WTC11 (cell line): ENCODE data around the gene ARHGAP19. TPM values are rescaled to one million over a fixed set of nuclear protein-coding genes. Genes with fewer than 3 reads are reported as not detected.

Source experiments
- ATAC-seq: fragments of 200-7000 bp; cut with Tn5 transposase; 2 replicates; pipeline ENCODE4 v1.10.0; 2021; ENCODE audit warnings: mild to moderate bottlenecking, moderate library complexity
- CTCF ChIA-PET: fragments of 300-600 bp; sonication (Branson Sonifier 250); formaldehyde crosslinking; loops from one replicate; lab custom pipeline; 2021; ENCODE audit warnings: antibody characterized with exemption; lab: Charles Lee
- POLR2A ChIA-PET: fragments of 350-600 bp; sonication (Branson Sonifier 250); formaldehyde crosslinking; loops from one replicate; lab custom pipeline; 2021; ENCODE audit warnings: antibody characterized with exemption; lab: Charles Lee
- DNase-seq: peaks from one replicate; pipeline ENCODE4 v3.0.0; 2021; ENCODE audit warnings: low spot score
- H3K27ac Mint-ChIP-seq: 2 replicates; pipeline ENCODE4 v1.8.0; 2021; ENCODE audit warnings: mixed read lengths
- H3K27me3 Mint-ChIP-seq: 2 replicates; pipeline ENCODE4 v1.8.0; 2021; ENCODE audit warnings: low read depth, mild to moderate bottlenecking, moderate library complexity, mixed read lengths
- H3K36me3 Mint-ChIP-seq: 2 replicates; pipeline ENCODE4 v1.8.0; 2021; ENCODE audit warnings: mixed read lengths
- H3K4me1 Mint-ChIP-seq: 2 replicates; pipeline ENCODE4 v1.8.0; 2022; ENCODE audit warnings: mixed read lengths
- H3K4me3 Mint-ChIP-seq: 2 replicates; pipeline ENCODE4 v1.8.0; 2021; ENCODE audit warnings: mild to moderate bottlenecking, moderate library complexity, mixed read lengths
- H3K9me3 Mint-ChIP-seq: 2 replicates; pipeline ENCODE4 v1.8.0; 2021; ENCODE audit warnings: mixed read lengths
- ELF4 ChIP-seq: sonication (generic); formaldehyde crosslinking; IDR thresholded peaks from 2 replicates; pipeline ENCODE4 v1.8.1; 2022; ENCODE audit warnings: low read depth, mild to moderate bottlenecking, moderate library complexity, missing genetic modification reagents
- GABPB1 ChIP-seq: sonication (generic); formaldehyde crosslinking; IDR thresholded peaks from 2 replicates; pipeline ENCODE4 v1.8.1; 2023; ENCODE audit warnings: mild to moderate bottlenecking, missing genetic modification reagents
- IRF1 ChIP-seq: sonication (generic); formaldehyde crosslinking; IDR thresholded peaks from 2 replicates; pipeline ENCODE4 v1.8.0; 2023; ENCODE audit warnings: missing genetic modification reagents
- MLX ChIP-seq: sonication (generic); formaldehyde crosslinking; IDR thresholded peaks from 2 replicates; pipeline ENCODE4 v1.8.1; 2023; ENCODE audit warnings: mild to moderate bottlenecking, missing genetic modification reagents, moderate library complexity
- OVOL2 ChIP-seq: fragments of 250-450 bp; sonication (Bioruptor Pico); IDR thresholded peaks from 2 replicates; pipeline ENCODE4 v1.9.0; 2021; ENCODE audit warnings: mild to moderate bottlenecking, borderline replicate concordance
- SMAD3 ChIP-seq: sonication (generic); formaldehyde crosslinking; IDR thresholded peaks from 2 replicates; pipeline ENCODE4 v1.8.0; 2022; ENCODE audit warnings: missing genetic modification reagents, mild to moderate bottlenecking, borderline replicate concordance
- TCF7 ChIP-seq: sonication (generic); formaldehyde crosslinking; IDR thresholded peaks from 2 replicates; pipeline ENCODE4 v1.8.0; 2022; ENCODE audit warnings: mild to moderate bottlenecking, low read depth, missing genetic modification reagents, moderate library complexity
- USF2 ChIP-seq: sonication (generic); formaldehyde crosslinking; IDR thresholded peaks from 2 replicates; pipeline ENCODE4 v1.8.1; 2023; ENCODE audit warnings: mild to moderate bottlenecking, missing genetic modification reagents, moderate library complexity
- ZNF138 ChIP-seq: sonication (generic); formaldehyde crosslinking; conservative IDR thresholded peaks from 2 replicates; pipeline ENCODE4 v1.8.1; 2022; ENCODE audit warnings: mild to moderate bottlenecking, moderate library complexity, missing genetic modification reagents
- ZNF232 ChIP-seq: sonication (generic); formaldehyde crosslinking; IDR thresholded peaks from 2 replicates; pipeline ENCODE4 v1.8.0; 2022; ENCODE audit warnings: mild to moderate bottlenecking, missing genetic modification reagents
- ZNF317 ChIP-seq: sonication (generic); formaldehyde crosslinking; IDR thresholded peaks from 2 replicates; pipeline ENCODE4 v1.8.1; 2023; ENCODE audit warnings: low read depth, mild to moderate bottlenecking, moderate library complexity, missing genetic modification reagents, borderline replicate concordance
- ZNF396 ChIP-seq: fragments of 250-450 bp; sonication (Bioruptor Pico); IDR thresholded peaks from 2 replicates; pipeline ENCODE4 v1.8.0; 2021; ENCODE audit warnings: mild to moderate bottlenecking, moderate library complexity, borderline replicate concordance
- total RNA-seq: library from RNA; stranded (reverse); gene quantifications from 3 replicates; pipeline ENCODE4 v1.2.3, GENCODE V29; 2021
- TF ChIP-seq, protein P1 (sequence below): sonication (generic); formaldehyde crosslinking; IDR thresholded peaks from 2 replicates; pipeline ENCODE4 v1.8.0; 2023; ENCODE audit warnings: mild to moderate bottlenecking, missing genetic modification reagents
- TF ChIP-seq, protein P2 (sequence below): fragments of 250-450 bp; sonication (Bioruptor Pico); IDR thresholded peaks from 2 replicates; pipeline ENCODE4 v2.1.2; 2022; ENCODE audit warnings: mild to moderate bottlenecking, moderate library complexity
- TF ChIP-seq, protein P3 (sequence below): fragments of 250-450 bp; sonication (Bioruptor Pico); IDR thresholded peaks from 2 replicates; pipeline ENCODE4 v1.9.0; 2021; ENCODE audit warnings: mild to moderate bottlenecking
- TF ChIP-seq, protein P4 (sequence below): fragments of 200-600 bp; IDR thresholded peaks from 2 replicates; pipeline ENCODE4 v1.8.0; 2022; ENCODE audit warnings: antibody characterized with exemption
- TF ChIP-seq, protein P5 (sequence below): sonication (generic); formaldehyde crosslinking; IDR thresholded peaks from 2 replicates; pipeline ENCODE4 v1.8.1; 2022; ENCODE audit warnings: mild to moderate bottlenecking, missing genetic modification reagents, moderate library complexity, borderline replicate concordance
- TF ChIP-seq, protein P6 (sequence below): fragments of 250-450 bp; sonication (Bioruptor Pico); IDR thresholded peaks from 2 replicates; pipeline ENCODE4 v1.8.0; 2021; ENCODE audit warnings: mild to moderate bottlenecking

The ARHGAP19 gene
- total RNA-seq, 1 experiment from 2014 or later, result 42.2 TPM

DNA sequence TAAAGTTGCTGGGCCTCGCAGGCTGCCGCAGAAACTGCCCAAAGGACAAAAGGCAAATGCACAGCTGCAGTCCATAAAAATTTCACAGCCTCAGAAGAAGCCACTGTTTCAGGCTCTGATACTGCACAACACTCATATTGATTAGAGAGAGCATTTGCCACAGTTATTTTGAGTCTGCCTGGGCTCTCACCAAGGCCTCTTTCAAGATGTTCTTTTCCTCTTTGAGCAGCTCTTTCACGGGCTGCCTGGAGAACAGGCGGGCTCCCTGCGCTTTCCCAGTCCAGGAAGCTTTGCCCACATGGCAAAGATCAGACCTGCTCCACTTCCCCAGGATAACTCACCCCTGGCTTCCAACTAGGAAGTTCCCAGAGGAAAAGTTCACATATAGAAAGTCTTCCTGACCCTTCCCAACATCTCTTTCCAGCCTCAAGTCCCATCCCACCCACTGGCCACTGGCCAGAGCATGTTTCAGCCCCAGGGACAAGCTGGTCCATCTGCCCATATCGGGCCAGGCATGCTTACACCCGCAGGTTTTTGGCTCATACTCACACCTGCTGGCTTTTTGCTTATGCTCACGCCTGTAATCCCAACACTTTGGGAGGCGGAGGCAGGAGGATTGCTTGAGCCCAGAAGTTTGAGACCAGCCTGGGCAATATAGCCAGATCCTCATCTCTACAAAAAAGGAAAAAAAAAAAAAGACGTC is 110.0 kb downstream of the ARHGAP19 start (continued):
- TF ChIP-seq, protein P1, sequence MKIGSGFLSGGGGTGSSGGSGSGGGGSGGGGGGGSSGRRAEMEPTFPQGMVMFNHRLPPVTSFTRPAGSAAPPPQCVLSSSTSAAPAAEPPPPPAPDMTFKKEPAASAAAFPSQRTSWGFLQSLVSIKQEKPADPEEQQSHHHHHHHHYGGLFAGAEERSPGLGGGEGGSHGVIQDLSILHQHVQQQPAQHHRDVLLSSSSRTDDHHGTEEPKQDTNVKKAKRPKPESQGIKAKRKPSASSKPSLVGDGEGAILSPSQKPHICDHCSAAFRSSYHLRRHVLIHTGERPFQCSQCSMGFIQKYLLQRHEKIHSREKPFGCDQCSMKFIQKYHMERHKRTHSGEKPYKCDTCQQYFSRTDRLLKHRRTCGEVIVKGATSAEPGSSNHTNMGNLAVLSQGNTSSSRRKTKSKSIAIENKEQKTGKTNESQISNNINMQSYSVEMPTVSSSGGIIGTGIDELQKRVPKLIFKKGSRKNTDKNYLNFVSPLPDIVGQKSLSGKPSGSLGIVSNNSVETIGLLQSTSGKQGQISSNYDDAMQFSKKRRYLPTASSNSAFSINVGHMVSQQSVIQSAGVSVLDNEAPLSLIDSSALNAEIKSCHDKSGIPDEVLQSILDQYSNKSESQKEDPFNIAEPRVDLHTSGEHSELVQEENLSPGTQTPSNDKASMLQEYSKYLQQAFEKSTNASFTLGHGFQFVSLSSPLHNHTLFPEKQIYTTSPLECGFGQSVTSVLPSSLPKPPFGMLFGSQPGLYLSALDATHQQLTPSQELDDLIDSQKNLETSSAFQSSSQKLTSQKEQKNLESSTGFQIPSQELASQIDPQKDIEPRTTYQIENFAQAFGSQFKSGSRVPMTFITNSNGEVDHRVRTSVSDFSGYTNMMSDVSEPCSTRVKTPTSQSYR (CRISPR knock-in tag), result no peak

DNA sequence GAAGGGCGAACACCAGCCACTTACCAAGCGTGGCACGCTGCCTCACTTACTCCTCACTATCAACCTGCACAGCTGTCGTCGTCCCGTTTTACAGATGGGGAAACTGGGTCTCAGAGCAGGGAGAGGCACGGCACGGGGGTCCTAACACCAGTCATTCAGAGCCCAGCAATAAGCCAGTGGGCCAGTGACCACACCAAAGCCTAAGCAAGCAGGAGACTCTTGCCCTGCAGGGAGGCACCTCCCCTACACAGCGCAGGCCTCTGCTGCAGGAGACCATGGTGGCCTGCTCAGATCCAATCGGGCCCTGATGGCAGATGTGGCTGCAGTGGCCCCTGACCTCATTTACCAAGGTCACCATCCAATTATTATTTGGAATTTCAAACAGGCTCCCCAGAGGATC is 111.5 kb downstream of the ARHGAP19 start:
- Mint-ChIP-seq H3K27ac (no peak overlapping the region), H3K27me3 (peaks cover 43% of the 10 kb centered on the region), H3K4me1 (peaks cover 17% of the 10 kb centered on the region), H3K4me3 (no peak overlapping the region), H3K36me3 (no peaks in the 10 kb centered on the region), H3K9me3 (no peaks in the 10 kb centered on the region)
- TF ChIP-seq, protein P2, sequence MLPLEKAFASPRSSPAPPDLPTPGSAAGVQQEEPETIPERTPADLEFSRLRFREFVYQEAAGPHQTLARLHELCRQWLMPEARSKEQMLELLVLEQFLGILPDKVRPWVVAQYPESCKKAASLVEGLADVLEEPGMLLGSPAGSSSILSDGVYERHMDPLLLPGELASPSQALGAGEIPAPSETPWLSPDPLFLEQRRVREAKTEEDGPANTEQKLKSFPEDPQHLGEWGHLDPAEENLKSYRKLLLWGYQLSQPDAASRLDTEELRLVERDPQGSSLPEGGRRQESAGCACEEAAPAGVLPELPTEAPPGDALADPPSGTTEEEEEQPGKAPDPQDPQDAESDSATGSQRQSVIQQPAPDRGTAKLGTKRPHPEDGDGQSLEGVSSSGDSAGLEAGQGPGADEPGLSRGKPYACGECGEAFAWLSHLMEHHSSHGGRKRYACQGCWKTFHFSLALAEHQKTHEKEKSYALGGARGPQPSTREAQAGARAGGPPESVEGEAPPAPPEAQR (CRISPR knock-in tag), result no peak
- TF ChIP-seq, protein P3, sequence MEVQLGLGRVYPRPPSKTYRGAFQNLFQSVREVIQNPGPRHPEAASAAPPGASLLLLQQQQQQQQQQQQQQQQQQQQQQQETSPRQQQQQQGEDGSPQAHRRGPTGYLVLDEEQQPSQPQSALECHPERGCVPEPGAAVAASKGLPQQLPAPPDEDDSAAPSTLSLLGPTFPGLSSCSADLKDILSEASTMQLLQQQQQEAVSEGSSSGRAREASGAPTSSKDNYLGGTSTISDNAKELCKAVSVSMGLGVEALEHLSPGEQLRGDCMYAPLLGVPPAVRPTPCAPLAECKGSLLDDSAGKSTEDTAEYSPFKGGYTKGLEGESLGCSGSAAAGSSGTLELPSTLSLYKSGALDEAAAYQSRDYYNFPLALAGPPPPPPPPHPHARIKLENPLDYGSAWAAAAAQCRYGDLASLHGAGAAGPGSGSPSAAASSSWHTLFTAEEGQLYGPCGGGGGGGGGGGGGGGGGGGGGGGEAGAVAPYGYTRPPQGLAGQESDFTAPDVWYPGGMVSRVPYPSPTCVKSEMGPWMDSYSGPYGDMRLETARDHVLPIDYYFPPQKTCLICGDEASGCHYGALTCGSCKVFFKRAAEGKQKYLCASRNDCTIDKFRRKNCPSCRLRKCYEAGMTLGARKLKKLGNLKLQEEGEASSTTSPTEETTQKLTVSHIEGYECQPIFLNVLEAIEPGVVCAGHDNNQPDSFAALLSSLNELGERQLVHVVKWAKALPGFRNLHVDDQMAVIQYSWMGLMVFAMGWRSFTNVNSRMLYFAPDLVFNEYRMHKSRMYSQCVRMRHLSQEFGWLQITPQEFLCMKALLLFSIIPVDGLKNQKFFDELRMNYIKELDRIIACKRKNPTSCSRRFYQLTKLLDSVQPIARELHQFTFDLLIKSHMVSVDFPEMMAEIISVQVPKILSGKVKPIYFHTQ (CRISPR knock-in tag), result no peak
- no peak for TF ChIP-seq ZNF138 (CRISPR knock-in tag)
- no peak for TF ChIP-seq ZNF317
- TF ChIP-seq, protein P4, sequence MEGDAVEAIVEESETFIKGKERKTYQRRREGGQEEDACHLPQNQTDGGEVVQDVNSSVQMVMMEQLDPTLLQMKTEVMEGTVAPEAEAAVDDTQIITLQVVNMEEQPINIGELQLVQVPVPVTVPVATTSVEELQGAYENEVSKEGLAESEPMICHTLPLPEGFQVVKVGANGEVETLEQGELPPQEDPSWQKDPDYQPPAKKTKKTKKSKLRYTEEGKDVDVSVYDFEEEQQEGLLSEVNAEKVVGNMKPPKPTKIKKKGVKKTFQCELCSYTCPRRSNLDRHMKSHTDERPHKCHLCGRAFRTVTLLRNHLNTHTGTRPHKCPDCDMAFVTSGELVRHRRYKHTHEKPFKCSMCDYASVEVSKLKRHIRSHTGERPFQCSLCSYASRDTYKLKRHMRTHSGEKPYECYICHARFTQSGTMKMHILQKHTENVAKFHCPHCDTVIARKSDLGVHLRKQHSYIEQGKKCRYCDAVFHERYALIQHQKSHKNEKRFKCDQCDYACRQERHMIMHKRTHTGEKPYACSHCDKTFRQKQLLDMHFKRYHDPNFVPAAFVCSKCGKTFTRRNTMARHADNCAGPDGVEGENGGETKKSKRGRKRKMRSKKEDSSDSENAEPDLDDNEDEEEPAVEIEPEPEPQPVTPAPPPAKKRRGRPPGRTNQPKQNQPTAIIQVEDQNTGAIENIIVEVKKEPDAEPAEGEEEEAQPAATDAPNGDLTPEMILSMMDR, result no peak
- TF ChIP-seq, protein P5, sequence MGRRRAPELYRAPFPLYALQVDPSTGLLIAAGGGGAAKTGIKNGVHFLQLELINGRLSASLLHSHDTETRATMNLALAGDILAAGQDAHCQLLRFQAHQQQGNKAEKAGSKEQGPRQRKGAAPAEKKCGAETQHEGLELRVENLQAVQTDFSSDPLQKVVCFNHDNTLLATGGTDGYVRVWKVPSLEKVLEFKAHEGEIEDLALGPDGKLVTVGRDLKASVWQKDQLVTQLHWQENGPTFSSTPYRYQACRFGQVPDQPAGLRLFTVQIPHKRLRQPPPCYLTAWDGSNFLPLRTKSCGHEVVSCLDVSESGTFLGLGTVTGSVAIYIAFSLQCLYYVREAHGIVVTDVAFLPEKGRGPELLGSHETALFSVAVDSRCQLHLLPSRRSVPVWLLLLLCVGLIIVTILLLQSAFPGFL (CRISPR knock-in tag), result no peak
- no peak for TF ChIP-seq ZNF396
- no peak for TF ChIP-seq OVOL2 (CRISPR knock-in tag)
- TF ChIP-seq SMAD3 (CRISPR knock-in tag), result no peak
- DNase-seq (no peak), ATAC-seq (no peak)
- ChIA-PET POLR2A (no interaction called here), CTCF (interaction anchor here (1.0 to 3.4 kb wide), 5 partner anchors 11 to 109 kb away, joined by 3 to 46 read pairs (median 26); no protein-coding TSS in a partner anchor)

DNA sequence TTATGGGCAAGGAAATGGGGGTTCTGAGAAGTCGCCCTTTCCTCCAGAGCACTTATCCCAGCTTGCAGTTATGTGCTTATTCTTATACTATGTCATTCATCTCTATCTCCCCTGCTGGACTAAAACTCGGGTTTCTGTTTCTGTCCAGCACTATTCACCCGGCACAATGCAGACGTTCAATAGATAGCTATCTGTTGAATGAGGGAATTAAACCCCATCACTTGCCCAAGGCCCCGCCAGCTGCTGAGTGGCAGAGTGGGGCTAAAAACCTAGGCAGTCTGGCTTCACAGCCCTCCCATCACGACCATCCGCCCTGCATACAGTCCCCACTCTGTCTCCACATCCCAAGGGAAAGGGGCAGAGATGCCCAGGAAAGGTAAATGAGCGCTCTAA is 112.1 kb downstream of the ARHGAP19 start:
- peaks cover 17% of the 10 kb centered on the region for H3K4me1 Mint-ChIP-seq
- DNase-seq (no peak), ATAC-seq (no peak)
- peak overlapping the region; percentile 12 for H3K4me3 Mint-ChIP-seq
- CTCF ChIA-PET, result interaction anchor here (0.8 to 3.4 kb wide), 13 partner anchors 10 to 540 kb away, joined by 3 to 46 read pairs (median 4); no protein-coding TSS in a partner anchor
- peaks cover 40% of the 10 kb centered on the region for H3K27me3 Mint-ChIP-seq
- no peaks in the 10 kb centered on the region for H3K9me3 Mint-ChIP-seq
- H3K36me3 Mint-ChIP-seq, result no peaks in the 10 kb centered on the region
- no peak overlapping the region for H3K27ac Mint-ChIP-seq
- POLR2A ChIA-PET, result no interaction called here
- TF ChIP-seq TCF7, result no peak
- no peak for TF ChIP-seq USF2 (CRISPR knock-in tag)
- TF ChIP-seq MLX (CRISPR knock-in tag), result no peak
- TF ChIP-seq, protein P6, sequence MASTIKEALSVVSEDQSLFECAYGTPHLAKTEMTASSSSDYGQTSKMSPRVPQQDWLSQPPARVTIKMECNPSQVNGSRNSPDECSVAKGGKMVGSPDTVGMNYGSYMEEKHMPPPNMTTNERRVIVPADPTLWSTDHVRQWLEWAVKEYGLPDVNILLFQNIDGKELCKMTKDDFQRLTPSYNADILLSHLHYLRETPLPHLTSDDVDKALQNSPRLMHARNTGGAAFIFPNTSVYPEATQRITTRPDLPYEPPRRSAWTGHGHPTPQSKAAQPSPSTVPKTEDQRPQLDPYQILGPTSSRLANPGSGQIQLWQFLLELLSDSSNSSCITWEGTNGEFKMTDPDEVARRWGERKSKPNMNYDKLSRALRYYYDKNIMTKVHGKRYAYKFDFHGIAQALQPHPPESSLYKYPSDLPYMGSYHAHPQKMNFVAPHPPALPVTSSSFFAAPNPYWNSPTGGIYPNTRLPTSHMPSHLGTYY, result no peak
- TF ChIP-seq GABPB1 (CRISPR knock-in tag), result no peak
- no peak for TF ChIP-seq ELF4 (CRISPR knock-in tag)
- TF ChIP-seq IRF1 (CRISPR knock-in tag), result no peak
- no peak for TF ChIP-seq ZNF232 (CRISPR knock-in tag)
